Activated T-helper 1 cell treated with Interleukin-2 at 50 U/mL for 16 hours (primary cell): Measurements from ENCODE around the gene RAPGEF5.

ENCODE experiments used
- DNase-seq: peaks from one replicate; pipeline ENCODE4 v3.0.0-alpha.2; 2020; ENCODE audit warnings: low read depth

The RAPGEF5 gene

GRCh38 chr7:22151901-22152300 lies 205.1 kb downstream of the RAPGEF5 start:
- DNase-seq: no peak

GRCh38 chr7:22150221-22150620 lies 206.7 kb downstream of the RAPGEF5 start:
- DNase-seq: no peak

- DNase-seq: no peak
These were observed 209.1 kb downstream of the RAPGEF5 start for GRCh38 chr7:22147868-22148267.

- no peak for DNase-seq
These were observed 209.9 kb downstream of the RAPGEF5 start for GRCh38 chr7:22146961-22147512.

GRCh38 chr7:22144950-22145349 lies 212.0 kb downstream of the RAPGEF5 start:
- DNase-seq: no peak

GRCh38 chr7:22143491-22143890 lies 213.5 kb downstream of the RAPGEF5 start:
- DNase-seq: no peak

GRCh38 chr7:22142572-22142971 lies 214.4 kb downstream of the RAPGEF5 start:
- DNase-seq: no peak

- no peak for DNase-seq
These were observed 215.6 kb downstream of the RAPGEF5 start for GRCh38 chr7:22141355-22141754.

GRCh38 chr7:22140578-22140977 lies 216.4 kb downstream of the RAPGEF5 start:
- DNase-seq: no peak

- DNase-seq: no peak
These were observed 218.1 kb downstream of the RAPGEF5 start for GRCh38 chr7:22138886-22139285.

- no peak for DNase-seq
These were observed 218.8 kb downstream of the RAPGEF5 start for GRCh38 chr7:22138106-22138505.

GRCh38 chr7:22137466-22137865 lies 219.5 kb downstream of the RAPGEF5 start:
- DNase-seq: no peak

GRCh38 chr7:22137026-22137425 lies 219.9 kb downstream of the RAPGEF5 start:
- no peak for DNase-seq

- no peak for DNase-seq
These were observed 227.0 kb downstream of the RAPGEF5 start for GRCh38 chr7:22129819-22130580.

- DNase-seq: no peak
These were observed 227.8 kb downstream of the RAPGEF5 start for GRCh38 chr7:22129166-22129565.

- DNase-seq: no peak
These were observed 228.4 kb downstream of the RAPGEF5 start for GRCh38 chr7:22128528-22128920.

- DNase-seq: no peak
These were observed 229.0 kb downstream of the RAPGEF5 start for GRCh38 chr7:22127835-22128527.

- no peak for DNase-seq
These were observed 231.5 kb downstream of the RAPGEF5 start for GRCh38 chr7:22125436-22125835.

GRCh38 chr7:22124941-22125340 lies 232.0 kb downstream of the RAPGEF5 start:
- no peak for DNase-seq

- DNase-seq: no peak
These were observed 233.8 kb downstream of the RAPGEF5 start for GRCh38 chr7:22123139-22123538.

GRCh38 chr7:22121702-22122474 lies 235.1 kb downstream of the RAPGEF5 start:
- DNase-seq: no peak

GRCh38 chr7:22120391-22121053 lies 236.4 kb downstream of the RAPGEF5 start:
- no peak for DNase-seq
